ENCODE data around the gene FNIP2. TPM values are rescaled to one million over a fixed set of nuclear protein-coding genes. Genes with fewer than 3 reads are reported as not detected.
"Not testable (repeated sequence)": the region's sequence is repeated elsewhere in the genome, so short reads cannot be mapped to it uniquely, and the experiment has no call there.

FNIP2 gene
- total RNA-seq, 1 experiment from 2014 or later: 16.1 TPM

- intact Hi-C loops (cut with micrococcal nuclease; ENCODE audit: unreplicated experiment): no loop called here
- TF ChIP-seq CTCF (conservative IDR thresholded peaks at IDR 0.05; ENCODE audit: low read depth, low read length) (no peak), EZH2 (IDR thresholded peaks at IDR 0.05; ENCODE audit: borderline replicate concordance, low read depth, low read length, poor library complexity, severe bottlenecking) (no peak)
- BruUV-seq (replicated peaks): no TSS peak
- Histone ChIP-seq H3K27ac (ENCODE audit: low read depth, low read length, poor library complexity, severe bottlenecking) (no peak overlapping the region), H3K9me3 (ENCODE audit: low read depth, low read length, poor library complexity, severe bottlenecking) (no peaks in the 10 kb centered on the region), H3K36me3 (ENCODE audit: insufficient read depth, low read length, poor library complexity, severe bottlenecking) (no peaks in the 10 kb centered on the region), H3K27me3 (replicated peaks; ENCODE audit: insufficient read depth, low read depth, low read length, poor library complexity) (no peaks in the 10 kb centered on the region), H3K4me1 (ENCODE audit: insufficient read depth, low read length, poor library complexity, severe bottlenecking) (peaks cover 22% of the 10 kb centered on the region), H3K4me3 (ENCODE audit: low read depth, low read length, poor library complexity, severe bottlenecking) (no peak overlapping the region)
- POLR2A ChIA-PET (ENCODE audit: low non-redundant PET): interaction anchor here (0.5 kb wide), 1 partner anchor 248 kb away, joined by 5 read pairs; no protein-coding TSS in a partner anchor
- CTCF ChIA-PET: no interaction called here
- no peak for DNase-seq (ENCODE audit: low spot score)
Observed at GRCh38 chr4:158913766-158914165, 144.9 kb downstream of the FNIP2 start.

- Histone ChIP-seq H3K4me1 (ENCODE audit: insufficient read depth, low read length, poor library complexity, severe bottlenecking) (peaks cover 22% of the 10 kb centered on the region), H3K36me3 (ENCODE audit: insufficient read depth, low read length, poor library complexity, severe bottlenecking) (no peaks in the 10 kb centered on the region), H3K9me3 (ENCODE audit: low read depth, low read length, poor library complexity, severe bottlenecking) (no peaks in the 10 kb centered on the region), H3K27ac (ENCODE audit: low read depth, low read length, poor library complexity, severe bottlenecking) (no peak overlapping the region), H3K27me3 (replicated peaks; ENCODE audit: insufficient read depth, low read depth, low read length, poor library complexity) (no peaks in the 10 kb centered on the region), H3K4me3 (ENCODE audit: low read depth, low read length, poor library complexity, severe bottlenecking) (no peak overlapping the region)
- no peak for TF ChIP-seq CTCF (conservative IDR thresholded peaks at IDR 0.05; ENCODE audit: low read depth, low read length)
- no peak for TF ChIP-seq EZH2 (IDR thresholded peaks at IDR 0.05; ENCODE audit: borderline replicate concordance, low read depth, low read length, poor library complexity, severe bottlenecking)
- CTCF ChIA-PET: no interaction called here
- BruUV-seq (replicated peaks): no TSS peak
- POLR2A ChIA-PET (ENCODE audit: low non-redundant PET): no interaction called here
- peak; percentile 70 for DNase-seq (ENCODE audit: low spot score)
- intact Hi-C loops (cut with micrococcal nuclease; ENCODE audit: unreplicated experiment): no loop called here
Observed at GRCh38 chr4:158914218-158914617, 145.4 kb downstream of the FNIP2 start.

DNA sequence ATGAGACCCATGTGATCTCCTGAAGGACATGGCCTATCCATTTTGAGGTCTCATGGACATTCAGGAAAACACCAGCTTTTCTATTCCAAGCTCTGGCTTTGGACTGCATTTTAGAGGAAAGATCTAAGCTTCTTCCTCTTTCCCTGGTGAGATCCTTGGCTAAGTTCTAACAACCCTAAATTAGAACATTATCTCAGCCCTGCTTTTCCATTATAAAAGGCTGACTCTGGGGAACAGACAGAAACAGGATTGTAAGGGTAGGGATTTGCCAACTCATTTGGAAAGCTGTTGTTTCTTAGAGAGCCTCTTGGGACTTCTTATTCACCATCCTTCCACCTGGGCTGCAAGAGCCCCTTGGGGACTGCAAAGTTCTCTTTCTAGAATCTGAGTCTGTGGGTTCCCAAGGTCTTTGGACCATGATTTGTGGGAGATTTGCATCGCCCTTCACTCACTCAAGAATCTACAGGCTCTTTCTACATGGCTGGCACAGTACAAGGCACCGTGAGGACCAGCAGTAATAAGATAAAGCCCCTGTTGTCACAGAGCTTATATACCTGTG lies 146.9 kb downstream of the FNIP2 start:
- POLR2A ChIA-PET (ENCODE audit: low non-redundant PET): no interaction called here
- CTCF ChIA-PET: no interaction called here

DNA sequence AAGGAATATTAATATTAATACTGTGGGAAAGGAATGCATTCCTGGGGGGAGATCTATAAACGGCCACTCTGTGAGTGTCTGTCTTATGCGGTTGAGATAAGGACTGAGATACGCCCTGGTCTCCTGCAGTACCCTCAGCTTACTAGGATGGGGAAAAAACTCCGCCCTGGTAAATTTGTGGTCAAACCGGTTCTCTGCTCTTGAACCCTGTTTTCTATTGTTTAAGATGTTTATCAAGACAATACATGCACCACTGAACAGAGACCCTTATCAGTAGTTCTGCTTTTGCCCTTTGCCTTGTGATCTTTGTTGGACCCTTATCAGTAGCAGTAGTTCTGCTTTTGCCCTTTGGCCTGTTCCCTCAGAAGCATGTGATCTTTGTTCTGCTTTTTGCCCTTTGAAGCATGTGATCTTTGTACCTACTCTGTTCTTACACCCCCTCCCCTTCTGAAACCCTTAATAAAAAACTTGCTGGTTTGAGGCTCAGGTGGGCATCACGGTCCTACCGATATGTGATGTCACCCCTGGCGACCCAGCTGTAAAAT lies 151.7 kb downstream of the FNIP2 start:
- H3K27me3 ChIP-seq (replicated peaks; ENCODE audit: insufficient read depth, low read depth, low read length, poor library complexity); H3K36me3 ChIP-seq (ENCODE audit: insufficient read depth, low read length, poor library complexity, severe bottlenecking); H3K27ac ChIP-seq (ENCODE audit: low read depth, low read length, poor library complexity, severe bottlenecking); CTCF ChIA-PET; POLR2A ChIA-PET (ENCODE audit: low non-redundant PET); DNase-seq (ENCODE audit: low spot score); BruUV-seq (replicated peaks); intact Hi-C loops (cut with micrococcal nuclease; ENCODE audit: unreplicated experiment); H3K4me1 ChIP-seq (ENCODE audit: insufficient read depth, low read length, poor library complexity, severe bottlenecking); H3K4me3 ChIP-seq (ENCODE audit: low read depth, low read length, poor library complexity, severe bottlenecking): not testable (repeated sequence)
- peaks cover 14% of the 10 kb centered on the region for H3K9me3 ChIP-seq (ENCODE audit: low read depth, low read length, poor library complexity, severe bottlenecking)

More for the DNA sequence above, 146.9 kb downstream of the FNIP2 start:
- no TSS peak for BruUV-seq (replicated peaks)
- H3K4me3 ChIP-seq (ENCODE audit: low read depth, low read length, poor library complexity, severe bottlenecking): no peak overlapping the region
- H3K27me3 ChIP-seq (replicated peaks; ENCODE audit: insufficient read depth, low read depth, low read length, poor library complexity): no peaks in the 10 kb centered on the region
- peaks cover 22% of the 10 kb centered on the region for H3K4me1 ChIP-seq (ENCODE audit: insufficient read depth, low read length, poor library complexity, severe bottlenecking)
- no peak overlapping the region for H3K27ac ChIP-seq (ENCODE audit: low read depth, low read length, poor library complexity, severe bottlenecking)
- intact Hi-C loops (cut with micrococcal nuclease; ENCODE audit: unreplicated experiment): no loop called here
- no peaks in the 10 kb centered on the region for H3K36me3 ChIP-seq (ENCODE audit: insufficient read depth, low read length, poor library complexity, severe bottlenecking)
- peaks cover 4% of the 10 kb centered on the region for H3K9me3 ChIP-seq (ENCODE audit: low read depth, low read length, poor library complexity, severe bottlenecking)
- no peak for TF ChIP-seq CTCF (conservative IDR thresholded peaks at IDR 0.05; ENCODE audit: low read depth, low read length)
- no peak for TF ChIP-seq EZH2 (IDR thresholded peaks at IDR 0.05; ENCODE audit: borderline replicate concordance, low read depth, low read length, poor library complexity, severe bottlenecking)
- no peak for DNase-seq (ENCODE audit: low spot score)

DNA sequence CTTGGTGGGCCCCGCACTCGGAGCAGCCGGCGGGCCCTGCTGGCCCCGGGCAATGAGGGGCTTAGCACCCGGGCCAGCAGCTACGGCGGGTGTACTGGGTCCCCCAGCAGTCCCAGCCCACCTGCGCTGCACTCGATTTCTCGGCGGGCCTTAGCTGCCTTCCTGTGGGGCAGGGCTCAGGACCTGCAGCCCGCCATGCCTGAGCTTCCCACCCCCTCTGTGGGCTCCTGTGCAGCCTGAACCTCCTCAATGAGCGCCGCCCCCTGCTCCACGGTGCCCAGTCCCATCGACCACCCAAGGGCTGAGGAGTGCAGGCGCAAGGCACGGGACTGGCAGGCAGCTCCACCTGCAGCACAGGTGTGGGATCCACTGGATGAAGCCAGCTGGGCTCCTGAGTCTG lies 158.9 kb downstream of the FNIP2 start:
- H3K27ac ChIP-seq (ENCODE audit: low read depth, low read length, poor library complexity, severe bottlenecking); intact Hi-C loops (cut with micrococcal nuclease; ENCODE audit: unreplicated experiment); H3K4me1 ChIP-seq (ENCODE audit: insufficient read depth, low read length, poor library complexity, severe bottlenecking); H3K27me3 ChIP-seq (replicated peaks; ENCODE audit: insufficient read depth, low read depth, low read length, poor library complexity); DNase-seq (ENCODE audit: low spot score); CTCF ChIA-PET; BruUV-seq (replicated peaks); POLR2A ChIA-PET (ENCODE audit: low non-redundant PET); H3K36me3 ChIP-seq (ENCODE audit: insufficient read depth, low read length, poor library complexity, severe bottlenecking); H3K4me3 ChIP-seq (ENCODE audit: low read depth, low read length, poor library complexity, severe bottlenecking); H3K9me3 ChIP-seq (ENCODE audit: low read depth, low read length, poor library complexity, severe bottlenecking): not testable (repeated sequence)

All from A673 (cell line).